Breast epithelium (tissue), 3 donors: ENCODE measurements around the gene FUZ.

Experiments
- POLR2AphosphoS5 ChIP-seq, 3 donors: sonication (generic); formaldehyde crosslinking; IDR thresholded peaks; one replicate each; pipeline ENCODE4 v1.6.1; 2017; ENCODE audit warnings: antibody characterized with exemption in 3 of 3
- TF ChIP-seq, protein P1 (sequence below), 3 donors: fragments of 450-650 bp; IDR thresholded peaks; one replicate each; pipeline ENCODE4 v1.5.1; 2016 to 2017; ENCODE audit warnings: antibody characterized with exemption in 3 of 3, mild to moderate bottlenecking in 3 of 3, moderate library complexity in 3 of 3

DNA sequence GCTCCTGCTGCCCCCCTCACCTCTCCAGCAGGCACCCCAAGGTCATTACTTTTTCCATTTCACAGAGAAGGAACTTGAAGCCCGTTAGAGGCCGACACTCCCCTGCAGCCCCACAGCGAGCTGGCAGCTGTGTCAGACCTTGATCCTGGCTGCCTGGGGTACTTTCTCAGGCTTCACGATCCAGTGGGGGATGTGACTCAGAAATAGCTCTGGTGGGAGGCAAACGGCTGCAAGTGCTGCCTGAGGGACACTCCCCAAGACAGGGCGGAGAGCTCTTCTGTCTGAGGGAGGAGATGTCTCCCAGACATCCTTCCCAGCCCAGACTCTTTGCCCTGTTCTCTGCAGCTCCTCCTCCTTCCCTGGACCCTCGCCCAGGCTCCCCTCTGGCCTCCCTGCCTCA is 54.8 kb downstream of the FUZ start:
- TF ChIP-seq, protein P1, sequence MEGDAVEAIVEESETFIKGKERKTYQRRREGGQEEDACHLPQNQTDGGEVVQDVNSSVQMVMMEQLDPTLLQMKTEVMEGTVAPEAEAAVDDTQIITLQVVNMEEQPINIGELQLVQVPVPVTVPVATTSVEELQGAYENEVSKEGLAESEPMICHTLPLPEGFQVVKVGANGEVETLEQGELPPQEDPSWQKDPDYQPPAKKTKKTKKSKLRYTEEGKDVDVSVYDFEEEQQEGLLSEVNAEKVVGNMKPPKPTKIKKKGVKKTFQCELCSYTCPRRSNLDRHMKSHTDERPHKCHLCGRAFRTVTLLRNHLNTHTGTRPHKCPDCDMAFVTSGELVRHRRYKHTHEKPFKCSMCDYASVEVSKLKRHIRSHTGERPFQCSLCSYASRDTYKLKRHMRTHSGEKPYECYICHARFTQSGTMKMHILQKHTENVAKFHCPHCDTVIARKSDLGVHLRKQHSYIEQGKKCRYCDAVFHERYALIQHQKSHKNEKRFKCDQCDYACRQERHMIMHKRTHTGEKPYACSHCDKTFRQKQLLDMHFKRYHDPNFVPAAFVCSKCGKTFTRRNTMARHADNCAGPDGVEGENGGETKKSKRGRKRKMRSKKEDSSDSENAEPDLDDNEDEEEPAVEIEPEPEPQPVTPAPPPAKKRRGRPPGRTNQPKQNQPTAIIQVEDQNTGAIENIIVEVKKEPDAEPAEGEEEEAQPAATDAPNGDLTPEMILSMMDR (IDR thresholded peaks at IDR 0.05) = no peak
- no peak for TF ChIP-seq POLR2AphosphoS5 (IDR thresholded peaks at IDR 0.05)
